K562 (cell line): ENCODE results near the gene SCAANT1.

Experiments used
- EZH2 ChIP-seq: IDR thresholded peaks from 2 replicates; pipeline ENCODE4 v1.6.1; 2012; ENCODE audit warnings: low read depth, mild to moderate bottlenecking, inconsistent platforms, low read length, borderline replicate concordance
- KLF13 ChIP-seq: fragments of 450-650 bp; IDR thresholded peaks from 2 replicates; pipeline ENCODE4 v1.6.1; 2016; ENCODE audit warnings: missing genetic modification characterization, low read depth, mild to moderate bottlenecking, missing compliant biosample characterization, moderate library complexity, borderline replicate concordance
- MAZ ChIP-seq, 2 experiments: fragments of 450-650 bp in 1 of 2; sonication (generic) in 1 of 2; formaldehyde crosslinking; IDR thresholded peaks in 1 of 2; conservative IDR thresholded peaks in 1 of 2; 2 replicates each; pipeline versions ENCODE4 v1.4.0 to v1.5.0; 2020; ENCODE audit warnings: mild to moderate bottlenecking in 1 of 2, missing genetic modification reagents in 1 of 2
- POLR2A ChIP-seq: fragments of 450-650 bp; conservative IDR thresholded peaks from 2 replicates; pipeline ENCODE4 v1.6.1; 2016
- TF ChIP-seq, protein P1 (sequence below): fragments of 450-650 bp; IDR thresholded peaks from 2 replicates; pipeline ENCODE4 v1.6.1; 2016; ENCODE audit warnings: low read depth, mild to moderate bottlenecking, moderate library complexity
- TF ChIP-seq, protein P2 (sequence below), 2 experiments: fragments of 200-800 bp in 1 of 2; sonication (Bioruptor generic) in 1 of 2; sonication (generic) in 1 of 2; formaldehyde crosslinking in 1 of 2; IDR thresholded peaks in 1 of 2; conservative IDR thresholded peaks in 1 of 2; 2 replicates each; pipeline versions ENCODE4 v1.5.0 to v1.6.1; 2016 to 2020; ENCODE audit warnings: missing compliant biosample characterization in 1 of 2, missing genetic modification characterization in 1 of 2, missing genetic modification reagents in 1 of 2
- TF ChIP-seq, protein P3 (sequence below), 3 experiments: IDR thresholded peaks in 2 of 3; conservative IDR thresholded peaks in 1 of 3; 2 replicates each; pipeline ENCODE4 v1.5.1; 2011 to 2012; ENCODE audit warnings: low read length in 3 of 3, mild to moderate bottlenecking in 3 of 3, control low read depth in 2 of 3, improper control_type of control experiment in 1 of 3, inconsistent platforms in 1 of 3, low read depth in 1 of 3, mixed read lengths in 1 of 3, moderate library complexity in 1 of 3; ENCODE audit not compliant: insufficient read depth in 2 of 3
- TF ChIP-seq, protein P4 (sequence below): sonication (generic); formaldehyde crosslinking; IDR thresholded peaks from 2 replicates; pipeline ENCODE4 v1.8.1; 2023; ENCODE audit warnings: mild to moderate bottlenecking, missing genetic modification reagents

DNA sequence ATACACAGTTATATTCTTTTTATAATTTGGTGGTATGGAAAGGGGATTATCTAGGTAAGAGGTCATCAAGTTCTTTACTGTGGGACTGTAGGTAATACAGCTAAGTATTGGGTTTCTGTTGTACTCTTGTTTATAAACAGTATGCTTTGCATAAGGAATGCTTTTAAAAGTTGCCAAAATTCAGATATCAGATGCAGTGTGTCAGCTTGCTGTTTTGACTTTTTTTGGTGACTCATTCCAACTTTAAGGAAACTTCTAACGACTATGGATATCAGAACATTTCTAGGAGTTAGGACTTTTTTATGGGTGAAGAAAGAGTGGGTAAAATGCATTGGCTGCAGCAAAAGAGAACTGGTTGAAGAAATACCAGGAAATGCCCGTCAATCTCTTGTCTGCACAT, 2.8 kb downstream of the SCAANT1 start:
- TF ChIP-seq, protein P1, sequence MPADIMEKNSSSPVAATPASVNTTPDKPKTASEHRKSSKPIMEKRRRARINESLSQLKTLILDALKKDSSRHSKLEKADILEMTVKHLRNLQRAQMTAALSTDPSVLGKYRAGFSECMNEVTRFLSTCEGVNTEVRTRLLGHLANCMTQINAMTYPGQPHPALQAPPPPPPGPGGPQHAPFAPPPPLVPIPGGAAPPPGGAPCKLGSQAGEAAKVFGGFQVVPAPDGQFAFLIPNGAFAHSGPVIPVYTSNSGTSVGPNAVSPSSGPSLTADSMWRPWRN = no peak
- TF ChIP-seq MAZ (CRISPR knock-in tag; conservative IDR thresholded peaks at IDR 0.05 in 1 of 2, IDR thresholded peaks at IDR 0.05 in 1 of 2) (no peak), KLF13 (tag) (no peak), EZH2 (no peak), POLR2A (no peak)
- TF ChIP-seq, protein P2, sequence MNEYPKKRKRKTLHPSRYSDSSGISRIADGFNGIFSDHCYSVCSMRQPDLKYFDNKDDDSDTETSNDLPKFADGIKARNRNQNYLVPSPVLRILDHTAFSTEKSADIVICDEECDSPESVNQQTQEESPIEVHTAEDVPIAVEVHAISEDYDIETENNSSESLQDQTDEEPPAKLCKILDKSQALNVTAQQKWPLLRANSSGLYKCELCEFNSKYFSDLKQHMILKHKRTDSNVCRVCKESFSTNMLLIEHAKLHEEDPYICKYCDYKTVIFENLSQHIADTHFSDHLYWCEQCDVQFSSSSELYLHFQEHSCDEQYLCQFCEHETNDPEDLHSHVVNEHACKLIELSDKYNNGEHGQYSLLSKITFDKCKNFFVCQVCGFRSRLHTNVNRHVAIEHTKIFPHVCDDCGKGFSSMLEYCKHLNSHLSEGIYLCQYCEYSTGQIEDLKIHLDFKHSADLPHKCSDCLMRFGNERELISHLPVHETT (CRISPR knock-in tag; conservative IDR thresholded peaks at IDR 0.05 in 1 of 2, IDR thresholded peaks at IDR 0.05 in 1 of 2) = no peak
- TF ChIP-seq, protein P3, sequence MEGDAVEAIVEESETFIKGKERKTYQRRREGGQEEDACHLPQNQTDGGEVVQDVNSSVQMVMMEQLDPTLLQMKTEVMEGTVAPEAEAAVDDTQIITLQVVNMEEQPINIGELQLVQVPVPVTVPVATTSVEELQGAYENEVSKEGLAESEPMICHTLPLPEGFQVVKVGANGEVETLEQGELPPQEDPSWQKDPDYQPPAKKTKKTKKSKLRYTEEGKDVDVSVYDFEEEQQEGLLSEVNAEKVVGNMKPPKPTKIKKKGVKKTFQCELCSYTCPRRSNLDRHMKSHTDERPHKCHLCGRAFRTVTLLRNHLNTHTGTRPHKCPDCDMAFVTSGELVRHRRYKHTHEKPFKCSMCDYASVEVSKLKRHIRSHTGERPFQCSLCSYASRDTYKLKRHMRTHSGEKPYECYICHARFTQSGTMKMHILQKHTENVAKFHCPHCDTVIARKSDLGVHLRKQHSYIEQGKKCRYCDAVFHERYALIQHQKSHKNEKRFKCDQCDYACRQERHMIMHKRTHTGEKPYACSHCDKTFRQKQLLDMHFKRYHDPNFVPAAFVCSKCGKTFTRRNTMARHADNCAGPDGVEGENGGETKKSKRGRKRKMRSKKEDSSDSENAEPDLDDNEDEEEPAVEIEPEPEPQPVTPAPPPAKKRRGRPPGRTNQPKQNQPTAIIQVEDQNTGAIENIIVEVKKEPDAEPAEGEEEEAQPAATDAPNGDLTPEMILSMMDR (IDR thresholded peaks at IDR 0.05 in 2 of 3, conservative IDR thresholded peaks at IDR 0.05 in 1 of 3; ENCODE audit: insufficient read depth in 2 of 3, low read depth in 1 of 3, low read length in 3 of 3) = no peak
- TF ChIP-seq, protein P4, sequence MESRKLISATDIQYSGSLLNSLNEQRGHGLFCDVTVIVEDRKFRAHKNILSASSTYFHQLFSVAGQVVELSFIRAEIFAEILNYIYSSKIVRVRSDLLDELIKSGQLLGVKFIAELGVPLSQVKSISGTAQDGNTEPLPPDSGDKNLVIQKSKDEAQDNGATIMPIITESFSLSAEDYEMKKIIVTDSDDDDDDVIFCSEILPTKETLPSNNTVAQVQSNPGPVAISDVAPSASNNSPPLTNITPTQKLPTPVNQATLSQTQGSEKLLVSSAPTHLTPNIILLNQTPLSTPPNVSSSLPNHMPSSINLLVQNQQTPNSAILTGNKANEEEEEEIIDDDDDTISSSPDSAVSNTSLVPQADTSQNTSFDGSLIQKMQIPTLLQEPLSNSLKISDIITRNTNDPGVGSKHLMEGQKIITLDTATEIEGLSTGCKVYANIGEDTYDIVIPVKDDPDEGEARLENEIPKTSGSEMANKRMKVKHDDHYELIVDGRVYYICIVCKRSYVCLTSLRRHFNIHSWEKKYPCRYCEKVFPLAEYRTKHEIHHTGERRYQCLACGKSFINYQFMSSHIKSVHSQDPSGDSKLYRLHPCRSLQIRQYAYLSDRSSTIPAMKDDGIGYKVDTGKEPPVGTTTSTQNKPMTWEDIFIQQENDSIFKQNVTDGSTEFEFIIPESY (CRISPR knock-in tag) = no peak
